Left cardiac atrium (tissue), 4 donors: ENCODE results near the gene C11orf54. TPM values are rescaled to one million over a fixed set of nuclear protein-coding genes. Genes with fewer than 3 reads are reported as not detected.

Experiments used
- ATAC-seq, 2 donors: fragments of 200-7000 bp; cut with Tn5 transposase; one replicate each; pipeline ENCODE4 v1.9.1; 2020; ENCODE audit warnings: mild to moderate bottlenecking in 2 of 2, moderate library complexity in 2 of 2
- DNase-seq: peaks from one replicate; pipeline ENCODE4 v3.0.0-alpha.2; 2020
- intact Hi-C, 2 donors: fragments of 100-400 bp; cut with DNase I; formaldehyde crosslinking; loops; one replicate each; pipeline versions ENCODE4 v1.14.1 to v1.15.1; 2022 to 2023
- microRNA-seq, 2 donors: library from miRNA; unstranded; fragments of <30 nt; microRNA quantifications; one replicate each; pipeline ENCODE4 v1.2.0, GENCODE V29; 2020
- total RNA-seq, 2 donors: library from RNA; stranded (reverse); fragmentation: NEBNext Ultra II Directional; extraction: Animal tissue kit (Norgen Biotek cat#: 25700); gene quantifications; one replicate each; pipeline ENCODE4 v1.2.1, GENCODE V29; 2021
- donor health status: DM: no; HTN: yes; CAD: no.
- donor health status: DM: no; HTN: yes; CAD: no; lungs with severe emphysema.
- donor health status: DM: yes; HTN: yes; CAD: no.
- donor health status: Dilated cardiomyopathy.

C11orf54 gene
- total RNA-seq, 2 donors from 2014 or later = 27.2 to 28.4 TPM

DNA sequence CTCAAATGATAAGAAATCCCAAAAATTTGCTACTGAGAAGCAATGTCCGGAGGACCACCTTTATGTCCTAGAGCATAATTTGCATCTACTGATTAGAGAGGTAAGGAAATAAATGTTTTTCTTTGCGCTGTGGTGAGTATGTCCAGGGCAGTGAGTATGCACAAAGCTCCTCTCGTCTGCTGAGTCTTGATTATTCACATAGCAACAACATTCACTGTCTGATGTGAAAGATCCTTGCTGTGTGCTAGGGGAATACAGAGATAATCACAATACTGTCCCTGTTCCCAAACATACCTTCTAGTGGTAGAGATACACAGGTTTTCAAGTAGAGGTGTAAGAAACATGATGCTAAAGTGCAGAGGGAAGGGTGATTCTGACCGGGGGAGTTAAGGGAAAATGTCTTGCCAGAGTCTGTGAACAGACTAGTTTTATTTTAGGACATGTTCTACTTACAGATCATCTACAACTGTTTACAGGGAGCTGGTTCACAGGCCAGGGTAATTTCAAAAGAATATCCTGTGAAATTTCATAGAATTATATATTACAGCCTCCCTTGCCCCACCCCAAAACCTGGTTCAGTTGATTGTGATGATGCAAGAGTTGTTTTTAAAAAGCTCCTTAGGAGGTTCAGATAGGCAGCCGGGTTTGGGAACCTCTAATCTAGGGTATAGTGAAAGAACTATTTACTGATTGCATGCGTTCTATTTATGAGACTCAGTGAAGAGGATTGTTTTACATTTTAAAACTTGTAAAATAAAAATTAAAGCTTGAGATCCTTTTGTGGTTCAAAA, 55.2 kb downstream of the C11orf54 start:
- no peak for ATAC-seq
- DNase-seq = no peak
- intact Hi-C loops = no loop called here

- DNase-seq (no peak), ATAC-seq (no peak)
- intact Hi-C loops = no loop called here
Measured at GRCh38 chr11:93801366-93801765, 59.9 kb downstream of the C11orf54 start.

- intact Hi-C loops = no loop called here
- no peak for ATAC-seq
Measured at GRCh38 chr11:93804879-93805278, 63.4 kb downstream of the C11orf54 start.

DNA sequence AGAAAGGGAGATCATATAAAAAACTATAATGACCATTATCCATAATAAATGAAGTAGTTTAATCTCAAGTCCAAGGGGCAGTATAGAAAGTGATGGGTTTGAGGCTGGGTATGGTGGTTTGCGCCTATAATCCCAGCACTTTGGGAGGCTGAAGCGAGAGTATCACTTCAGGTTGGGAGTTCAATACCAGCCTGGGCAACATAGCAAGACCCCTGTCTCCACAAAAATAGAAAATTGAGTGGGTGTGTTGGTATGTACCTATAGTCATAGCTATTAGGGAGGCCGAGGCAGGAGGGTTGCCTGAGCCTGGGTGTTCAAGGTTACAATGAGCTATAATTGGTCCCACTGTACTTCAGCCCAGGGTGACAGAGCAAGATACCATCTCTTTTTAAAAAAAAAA, 66.5 kb downstream of the C11orf54 start:
- intact Hi-C loops = no loop called here
- DNase-seq (no peak), ATAC-seq (no peak)

More at GRCh38 chr11:93804879-93805278, 63.4 kb downstream of the C11orf54 start:
- DNase-seq = no peak

GRCh38 chr11:93813974-93814373, 72.5 kb downstream of the C11orf54 start:
- intact Hi-C loops = no loop called here
- DNase-seq (no peak), ATAC-seq (no peak)

Small RNAs within 50 kb of the gene (microRNA-seq; reads per million reads assigned to microRNA genes)
- 0.54 to 0.60 reads per million in 2 donors for gene MIR1304

Other genes with a start within 250 kb of the C11orf54 start
- 10 to 100 TPM; 35.9 to 40.7 TPM for gene SMCO4, start 198.3 kb upstream of the C11orf54 start, total RNA-seq
- 1 to 10 TPM; 5.9 to 6.4 TPM for gene CEP295, start 80.0 kb upstream of the C11orf54 start, total RNA-seq
- gene TAF1D, start 177 bp upstream of the C11orf54 start, total RNA-seq = 10 to 100 TPM; 29.6 to 53.2 TPM
- 10 to 100 TPM; 19.3 to 21.8 TPM for gene MED17, start 42.6 kb downstream of the C11orf54 start, total RNA-seq
- under 1 TPM; 0.21 to 0.37 TPM for gene VSTM5, start 108.9 kb downstream of the C11orf54 start, total RNA-seq